ENCODE results near the gene SKOR2. TPM values are rescaled to one million over a fixed set of nuclear protein-coding genes. Genes with fewer than 3 reads are reported as not detected.

Gene SKOR2
- total and polyA plus RNA-seq, 9 of the 15 experiments (the other 6 are each of a cell fraction or from before 2014, with no cell fraction given) = not detected

- TF ChIP-seq ETS1 (conservative IDR thresholded peaks at IDR 0.05; ENCODE audit: control insufficient read depth, low read depth, low read length) = no peak
- peak; percentile 47; the same call in 1 of the 2 replicates for TF ChIP-seq SMAD4 (CRISPR knock-in tag; conservative IDR thresholded peaks at IDR 0.05)
- TF ChIP-seq ZNF561 (CRISPR knock-in tag; conservative IDR thresholded peaks at IDR 0.05) = no peak
- TF ChIP-seq IRF1 (CRISPR knock-in tag; IDR thresholded peaks at IDR 0.05; ENCODE audit: borderline replicate concordance) = no peak
- no peak for TF ChIP-seq NR4A1 (CRISPR knock-in tag; IDR thresholded peaks at IDR 0.05)
- no peak for TF ChIP-seq NR4A1 (tag; IDR thresholded peaks at IDR 0.05)
- no peak for TF ChIP-seq PTBP1 (IDR thresholded peaks at IDR 0.05; ENCODE audit: low read depth, low read length)
- no peak for TF ChIP-seq MED1 (CRISPR knock-in tag; IDR thresholded peaks at IDR 0.05; ENCODE audit: borderline replicate concordance)
- peak; percentile 62; the same call in 1 of the 2 replicates for TF ChIP-seq L3MBTL2 (IDR thresholded peaks at IDR 0.05)
- no peak for TF ChIP-seq FOXA3 (CRISPR knock-in tag; conservative IDR thresholded peaks at IDR 0.05 in 1 of 2, IDR thresholded peaks at IDR 0.05 in 1 of 2)
- peak; percentile 61 for TF ChIP-seq ARID1B (IDR thresholded peaks at IDR 0.05)
- TF ChIP-seq ZFP30 (CRISPR knock-in tag; IDR thresholded peaks at IDR 0.05; ENCODE audit: borderline replicate concordance) = no peak
- TF ChIP-seq RBFOX2 (IDR thresholded peaks at IDR 0.05; ENCODE audit: low read depth, low read length) = no peak
- no peak for TF ChIP-seq ZBTB8A (IDR thresholded peaks at IDR 0.05; ENCODE audit: partially characterized antibody)
- no peak for TF ChIP-seq HNRNPH1 (optimal IDR thresholded peaks at IDR 0.05; ENCODE audit: low read depth, low read length)
- no peak for TF ChIP-seq SIN3B (IDR thresholded peaks at IDR 0.05; ENCODE audit: low read depth)
- no peak for TF ChIP-seq ZNF347 (CRISPR knock-in tag; IDR thresholded peaks at IDR 0.05; ENCODE audit: low read depth)
- TF ChIP-seq ATF7 (IDR thresholded peaks at IDR 0.05) = peak; percentile 66
- TF ChIP-seq HBP1 (CRISPR knock-in tag; IDR thresholded peaks at IDR 0.05) = no peak
- TF ChIP-seq ADNP (tag; IDR thresholded peaks at IDR 0.05) = no peak
- TF ChIP-seq ZNF12 (CRISPR knock-in tag; IDR thresholded peaks at IDR 0.05) = no peak
- no peak for TF ChIP-seq FOXA1 (IDR thresholded peaks at IDR 0.05; ENCODE audit: borderline replicate concordance)
- no peak for TF ChIP-seq CHCHD3 (CRISPR knock-in tag; IDR thresholded peaks at IDR 0.05)
- TF ChIP-seq SREBF1 (IDR thresholded peaks at IDR 0.05; ENCODE audit: borderline replicate concordance, low read depth, low read length) = no peak
- no peak for TF ChIP-seq PCBP1 (IDR thresholded peaks at IDR 0.05; ENCODE audit: low read depth, low read length, poor library complexity, severe bottlenecking)
- peak; percentile 99 for TF ChIP-seq BACH1 (tag; IDR thresholded peaks at IDR 0.05)
- TF ChIP-seq CC2D1A (IDR thresholded peaks at IDR 0.05) = no peak
- TF ChIP-seq HNRNPK (IDR thresholded peaks at IDR 0.05; ENCODE audit: low read depth, low read length, poor library complexity, severe bottlenecking) = no peak
Observed at GRCh38 chr18:47184419-47185050, 66.9 kb downstream of the SKOR2 start (continued).
